PFSK-1 (cell line): ENCODE measurements around the gene ETV7.

Experiments used
- FOXP2 ChIP-seq: optimal IDR thresholded peaks from 2 replicates; pipeline ENCODE3; 2011; ENCODE audit warnings: borderline replicate concordance, control low read depth, inconsistent platforms; ENCODE audit not compliant: insufficient read depth; ENCODE audit errors: extremely low read length, extremely low read depth
- POLR2AphosphoS5 ChIP-seq: IDR thresholded peaks from 2 replicates; pipeline ENCODE4 v1.6.1; 2012; ENCODE audit warnings: low read depth, mild to moderate bottlenecking, control low read depth, low read length, moderate library complexity
- REST ChIP-seq, 2 experiments: IDR thresholded peaks; 2 replicates each; pipeline versions ENCODE4 v1.6.1 to v1.8.0; 2011 to 2012; ENCODE audit warnings: low read depth in 2 of 2, low read length in 2 of 2, control low read depth in 1 of 2, inconsistent platforms in 1 of 2, mild to moderate bottlenecking in 1 of 2, moderate library complexity in 1 of 2; ENCODE audit not compliant: insufficient read depth in 1 of 2
- SIN3A ChIP-seq: IDR thresholded peaks from 2 replicates; pipeline ENCODE4 v1.6.1; 2012; ENCODE audit warnings: mild to moderate bottlenecking, low read length, moderate library complexity, borderline replicate concordance; ENCODE audit not compliant: insufficient read depth
- TAF1 ChIP-seq: IDR thresholded peaks from 2 replicates; pipeline ENCODE4 v1.6.1; 2012; ENCODE audit warnings: low read length, control low read depth, borderline replicate concordance; ENCODE audit not compliant: insufficient read depth

The ETV7 gene

GRCh38 chr6:36418558-36418957 is 31.1 kb upstream of the ETV7 start:
- TF ChIP-seq SIN3A (no peak), POLR2AphosphoS5 (no peak), REST (IDR thresholded peaks at IDR 0.05; ENCODE audit: insufficient read depth in 1 of 2, low read depth in 2 of 2, low read length in 2 of 2) (no peak), FOXP2 (no peak), TAF1 (no peak)

DNA sequence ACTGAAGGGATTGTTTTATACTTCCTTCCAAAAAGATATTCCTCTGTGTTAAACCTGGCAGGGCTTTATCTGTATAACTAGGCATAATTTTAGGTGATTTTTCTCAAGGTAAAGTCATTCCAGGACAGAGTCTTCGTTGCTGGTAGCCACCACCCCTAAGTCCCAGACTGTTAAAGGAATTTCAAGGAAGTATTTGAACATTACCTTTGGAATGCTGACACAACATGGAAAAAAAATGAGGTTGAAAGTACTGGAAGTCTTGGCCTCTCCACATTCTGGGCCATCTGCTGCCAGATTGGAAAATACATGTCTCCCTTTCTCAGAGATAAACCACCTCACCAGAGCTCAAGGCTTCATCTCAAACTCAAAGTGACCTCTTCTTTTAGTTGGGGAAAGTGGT is 27.0 kb upstream of the ETV7 start:
- TF ChIP-seq SIN3A (no peak), POLR2AphosphoS5 (no peak), TAF1 (no peak)

DNA sequence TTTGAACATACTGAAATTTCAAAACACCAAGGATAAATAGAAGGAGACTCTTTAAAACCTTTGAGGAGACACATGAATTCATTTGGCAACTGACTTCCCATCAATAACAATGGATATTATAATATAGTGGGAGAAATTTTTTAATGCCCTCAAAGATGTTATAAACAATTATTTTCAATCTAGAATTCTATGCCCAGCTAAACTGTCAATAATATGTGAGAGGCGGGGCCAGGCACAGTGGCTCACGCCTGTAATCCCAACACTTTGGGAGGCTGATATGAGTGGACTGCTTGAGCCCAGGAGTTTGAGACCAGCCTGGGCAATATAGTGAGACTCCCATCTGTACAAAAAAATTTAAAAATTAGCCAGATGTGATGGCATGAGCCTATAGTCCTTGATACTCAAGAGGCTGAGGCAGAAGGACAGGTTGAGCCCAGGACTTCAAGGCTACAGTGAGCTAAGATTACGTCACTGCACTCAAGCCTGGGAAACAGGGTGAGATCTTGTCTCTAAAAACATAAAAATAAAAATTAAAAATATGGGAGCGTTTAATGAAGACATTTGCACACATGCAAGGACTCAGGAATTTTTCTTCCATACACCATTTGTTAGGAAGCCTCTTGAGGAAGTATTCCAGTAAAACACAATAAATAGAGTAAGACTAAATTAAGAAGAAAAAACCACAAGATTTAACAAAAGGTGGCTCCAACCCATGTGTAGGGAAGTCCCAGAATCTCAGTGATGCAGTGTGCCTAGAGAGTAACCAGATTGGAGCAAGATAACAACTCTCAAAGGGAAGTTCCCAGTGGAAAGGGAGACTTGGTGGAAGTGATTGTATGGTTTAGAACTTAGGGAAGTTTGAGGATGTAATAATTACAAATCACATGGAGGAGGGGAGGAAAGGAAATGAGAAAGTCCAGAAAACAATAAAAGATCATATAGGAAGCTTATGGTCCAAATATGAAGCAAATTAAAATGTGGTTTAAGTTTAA is 26.3 kb upstream of the ETV7 start:
- TF ChIP-seq SIN3A = no peak
- TF ChIP-seq TAF1 = no peak
- no peak for TF ChIP-seq POLR2AphosphoS5
- TF ChIP-seq FOXP2 = no peak
- TF ChIP-seq REST (IDR thresholded peaks at IDR 0.05; ENCODE audit: insufficient read depth in 1 of 2, low read depth in 2 of 2, low read length in 2 of 2) = no peak

- TF ChIP-seq POLR2AphosphoS5 = no peak
- TF ChIP-seq TAF1 = no peak
- no peak for TF ChIP-seq SIN3A
- no peak for TF ChIP-seq FOXP2
Measured at GRCh38 chr6:36404164-36404563, 16.7 kb upstream of the ETV7 start.

- TF ChIP-seq TAF1 (no peak), POLR2AphosphoS5 (no peak), FOXP2 (no peak), SIN3A (no peak), REST (IDR thresholded peaks at IDR 0.05; ENCODE audit: insufficient read depth in 1 of 2, low read depth in 2 of 2, low read length in 2 of 2) (no peak)
Measured at GRCh38 chr6:36402481-36402880, 15.0 kb upstream of the ETV7 start.

GRCh38 chr6:36399970-36400369 is 12.5 kb upstream of the ETV7 start:
- TF ChIP-seq SIN3A = no peak
- no peak for TF ChIP-seq POLR2AphosphoS5
- TF ChIP-seq REST (IDR thresholded peaks at IDR 0.05; ENCODE audit: insufficient read depth in 1 of 2, low read depth in 2 of 2, low read length in 2 of 2) = no peak
- no peak for TF ChIP-seq TAF1
- no peak for TF ChIP-seq FOXP2
